GM19438 (cell line): ENCODE measurements around the gene P3H2.

ENCODE experiments used
- ATAC-seq: cut with Tn5 transposase; IDR thresholded peaks from one replicate; pipeline ENCODE4 v1.9.1; 2021; ENCODE audit warnings: low read depth; ENCODE audit not compliant: unreplicated experiment

The P3H2 gene

DNA sequence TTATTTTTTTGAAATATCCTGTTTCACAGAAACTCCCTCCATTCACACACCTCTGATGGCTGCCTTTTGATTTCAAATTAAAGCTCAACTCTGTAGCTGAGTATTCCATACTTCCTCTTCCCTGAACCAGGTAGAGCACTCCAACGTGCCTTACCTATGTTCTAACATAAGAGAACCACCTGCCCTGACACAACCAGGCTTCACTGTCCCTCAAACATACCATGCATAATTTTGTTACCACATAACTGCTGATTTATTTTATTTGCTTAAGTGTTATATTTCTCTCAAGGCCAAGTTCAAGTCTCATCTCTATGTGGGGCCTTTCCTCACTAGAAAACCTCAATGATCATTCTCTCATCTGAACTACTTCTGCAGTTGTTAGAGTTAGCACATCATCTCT lies 209.7 kb downstream of the P3H2 start:
- ATAC-seq: no peak

DNA sequence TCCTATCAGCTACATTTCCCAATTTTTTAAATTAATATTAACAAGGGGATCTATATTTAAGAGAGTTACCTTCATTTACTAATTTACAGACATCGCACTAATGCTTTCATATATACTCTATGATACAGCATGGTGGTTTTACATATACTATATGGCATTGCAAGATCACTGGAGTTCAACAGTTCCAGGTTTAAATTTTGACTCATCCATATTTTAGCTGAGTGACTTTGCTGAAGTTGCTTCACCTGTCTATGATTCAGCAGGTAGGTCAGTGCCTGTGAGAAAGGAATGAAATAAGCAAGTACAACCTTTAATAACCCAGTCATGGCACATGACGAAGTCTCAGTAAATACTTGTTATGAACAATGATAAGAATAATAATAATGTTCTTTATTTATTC lies 211.1 kb downstream of the P3H2 start:
- no peak for ATAC-seq

DNA sequence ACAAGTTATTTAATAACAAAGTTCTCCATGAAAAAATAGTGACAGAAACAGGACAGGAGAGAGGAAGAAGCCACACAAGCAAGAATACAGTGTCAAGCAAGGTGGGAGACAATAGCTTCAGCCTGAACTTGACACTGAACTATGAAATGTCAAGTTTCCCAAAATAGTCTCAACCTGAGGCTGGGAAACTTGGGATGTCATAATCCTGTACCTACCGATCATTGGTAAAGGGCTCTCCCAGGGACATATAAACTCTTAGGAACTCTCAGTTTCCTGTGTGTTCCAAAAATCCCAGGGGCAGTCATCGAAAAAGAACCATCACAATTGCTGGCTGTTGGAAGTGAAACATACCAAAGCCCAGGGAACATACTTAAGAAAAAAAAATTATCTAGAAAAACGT lies 211.6 kb downstream of the P3H2 start:
- ATAC-seq: no peak

DNA sequence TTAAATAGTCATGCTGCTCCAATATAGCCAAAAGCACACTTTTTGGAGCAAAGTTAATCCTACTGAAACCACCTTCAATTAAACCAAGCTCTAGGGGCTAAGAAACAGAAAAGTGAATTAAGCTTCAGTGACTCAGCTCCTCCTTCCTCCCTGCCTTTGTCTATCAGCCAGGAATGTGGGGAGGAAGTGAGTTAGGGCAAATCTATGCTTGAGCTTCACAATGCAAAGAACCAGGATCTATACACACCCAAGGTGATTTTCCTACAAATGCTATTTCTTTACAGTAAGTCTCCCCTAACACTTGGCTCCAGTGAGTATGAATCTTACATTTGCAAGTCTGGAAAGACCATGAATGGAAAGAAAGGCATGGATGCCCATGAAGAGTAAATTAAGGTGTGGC lies 212.1 kb downstream of the P3H2 start:
- no peak for ATAC-seq

DNA sequence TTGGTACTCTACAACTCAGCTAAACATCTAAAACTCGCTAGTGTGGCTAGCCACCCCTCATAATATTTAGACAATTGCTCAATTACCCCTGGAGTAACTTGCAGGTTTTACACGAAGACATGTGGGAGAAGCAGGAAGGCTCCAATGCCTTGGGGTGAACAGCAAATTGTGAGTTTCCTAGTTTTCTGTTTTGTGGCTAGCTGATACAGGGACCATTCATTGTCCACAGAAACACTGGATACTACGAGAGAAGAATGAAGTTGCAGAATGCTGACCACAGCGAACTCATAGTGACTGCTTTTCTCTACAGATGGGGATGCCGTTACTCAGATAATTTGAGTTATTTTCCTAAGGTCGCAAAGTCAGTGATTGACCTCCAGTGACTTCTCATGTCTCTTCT lies 212.9 kb downstream of the P3H2 start:
- ATAC-seq: no peak
